8988T (cell line): Measurements from ENCODE around the gene TOX3.

Source experiments
- DNase-seq: peaks from one replicate; pipeline ENCODE4 v3.0.0; 2011

Gene TOX3

GRCh38 chr16:52563767-52564611 lies 17.0 kb upstream of the TOX3 start:
- DNase-seq, result no peak

- DNase-seq, result no peak
Measured at GRCh38 chr16:52562770-52563169, 15.8 kb upstream of the TOX3 start.

- no peak for DNase-seq
Measured at GRCh38 chr16:52561910-52562741, 15.2 kb upstream of the TOX3 start.

GRCh38 chr16:52558448-52558847 lies 11.5 kb upstream of the TOX3 start:
- no peak for DNase-seq

GRCh38 chr16:52557236-52557635 lies 10.3 kb upstream of the TOX3 start:
- DNase-seq, result no peak

- DNase-seq, result no peak
Measured at GRCh38 chr16:52556083-52556482, 9.1 kb upstream of the TOX3 start.

GRCh38 chr16:52555572-52555971 lies 8.6 kb upstream of the TOX3 start:
- no peak for DNase-seq

- no peak for DNase-seq
Measured at GRCh38 chr16:52554334-52554733, 7.4 kb upstream of the TOX3 start.

GRCh38 chr16:52553322-52553721 lies 6.4 kb upstream of the TOX3 start:
- DNase-seq, result no peak

GRCh38 chr16:52552643-52553042 lies 5.7 kb upstream of the TOX3 start:
- DNase-seq, result no peak

- DNase-seq, result no peak
Measured at GRCh38 chr16:52549011-52549692, 2.2 kb upstream of the TOX3 start.

GRCh38 chr16:52548261-52549010 lies 1.5 kb upstream of the TOX3 start:
- no peak for DNase-seq

GRCh38 chr16:52547834-52548215 lies 882 bp upstream of the TOX3 start:
- DNase-seq, result no peak

GRCh38 chr16:52546291-52547003 lies 496 bp downstream of the TOX3 start:
- DNase-seq, result no peak

GRCh38 chr16:52545898-52546266 lies 1.1 kb downstream of the TOX3 start:
- no peak for DNase-seq

- DNase-seq, result no peak
Measured at GRCh38 chr16:52545222-52545897, 1.6 kb downstream of the TOX3 start.

GRCh38 chr16:52544703-52545102 lies 2.2 kb downstream of the TOX3 start:
- DNase-seq, result no peak

GRCh38 chr16:52543654-52544053 lies 3.3 kb downstream of the TOX3 start:
- no peak for DNase-seq

GRCh38 chr16:52540910-52541309 lies 6.0 kb downstream of the TOX3 start:
- no peak for DNase-seq

- no peak for DNase-seq
Measured at GRCh38 chr16:52539191-52539590, 7.8 kb downstream of the TOX3 start.

- DNase-seq, result no peak
Measured at GRCh38 chr16:52538511-52538910, 8.4 kb downstream of the TOX3 start.

GRCh38 chr16:52537516-52537915 lies 9.4 kb downstream of the TOX3 start:
- no peak for DNase-seq
